Common myeloid progenitor, CD34-positive (primary cell): ENCODE results near the gene DHH.

Experiments used
- CTCF ChIA-PET: fragments of 350-600 bp; sonication (Branson Sonifier 250); formaldehyde crosslinking; loops from one replicate; lab custom pipeline; 2021; ENCODE audit warnings: antibody characterized with exemption; lab: Charles Lee
- POLR2A ChIA-PET: fragments of 350-600 bp; sonication (Branson Sonifier 250); formaldehyde crosslinking; loops from one replicate; lab custom pipeline; 2021; ENCODE audit warnings: antibody characterized with exemption; lab: Charles Lee
- DNase-seq, 3 donors: peaks; one replicate each; pipeline versions ENCODE4 v3.0.0 to v3.0.0-alpha.2; 2013
- H3K27ac ChIP-seq, 2 experiments: 1 replicate in 1 of 2; 2 replicates in 1 of 2; pipeline ENCODE4 v1.7.0; 2013; ENCODE audit warnings: inconsistent platforms in 2 of 2, low read length in 2 of 2, mild to moderate bottlenecking in 2 of 2, low read depth in 1 of 2, moderate library complexity in 1 of 2; ENCODE audit not compliant: severe bottlenecking in 2 of 2, insufficient read depth in 1 of 2, poor library complexity in 1 of 2
- H3K27me3 ChIP-seq, 5 experiments: replicated peaks in 2 of 5; 1 replicate in 3 of 5; 2 replicates in 2 of 5; pipeline versions ENCODE4 v1.6.1 to v1.7.0; 2013; ENCODE audit warnings: low read length in 4 of 5, mild to moderate bottlenecking in 2 of 5, moderate library complexity in 2 of 5, inconsistent platforms in 1 of 5; ENCODE audit not compliant: insufficient read depth in 5 of 5, control insufficient read depth in 4 of 5
- H3K36me3 ChIP-seq, 4 experiments: 1 replicate in 2 of 4; 2 replicates in 2 of 4; pipeline versions ENCODE4 v1.6.1 to v1.7.0; 2013; ENCODE audit warnings: low read length in 3 of 4, control low read depth in 1 of 4, mild to moderate bottlenecking in 1 of 4; ENCODE audit not compliant: control insufficient read depth in 4 of 4, insufficient read depth in 4 of 4
- H3K4me1 ChIP-seq, 4 experiments: 1 replicate in 3 of 4; 2 replicates in 1 of 4; pipeline versions ENCODE4 v1.6.1 to v1.7.1; 2013; ENCODE audit warnings: low read length in 3 of 4, mild to moderate bottlenecking in 3 of 4, control low read depth in 1 of 4, inconsistent platforms in 1 of 4, moderate library complexity in 1 of 4; ENCODE audit not compliant: control insufficient read depth in 4 of 4, insufficient read depth in 4 of 4; ENCODE audit errors: control extremely low read depth in 1 of 4
- H3K4me3 ChIP-seq, 7 experiments: 1 replicate in 4 of 7; 2 replicates in 3 of 7; pipeline versions ENCODE4 v1.5.1 to v1.7.0; 2013; ENCODE audit warnings: mild to moderate bottlenecking in 7 of 7, low read length in 6 of 7, moderate library complexity in 6 of 7, inconsistent platforms in 2 of 7, low read depth in 2 of 7, control low read depth in 1 of 7; ENCODE audit not compliant: insufficient read depth in 4 of 7, control insufficient read depth in 1 of 7; ENCODE audit errors: extremely low read depth in 1 of 7
- H3K9me3 ChIP-seq, 5 experiments: 1 replicate in 4 of 5; 2 replicates in 1 of 5; pipeline versions ENCODE4 v1.6.1 to v1.7.1; 2013; ENCODE audit warnings: low read length in 4 of 5, mild to moderate bottlenecking in 2 of 5, inconsistent platforms in 1 of 5, low read depth in 1 of 5, moderate library complexity in 1 of 5; ENCODE audit not compliant: control insufficient read depth in 4 of 5, insufficient read depth in 2 of 5; ENCODE audit errors: control extremely low read depth in 1 of 5
- WGBS: methylation state at CpG from one replicate; pipeline ENCODE4 v1.1.5; 2013; ENCODE audit not compliant: insufficient coverage; 5-methylcytosine and 5-hydroxymethylcytosine counted together

DHH gene

GRCh38 chr12:49133590-49133989, 39.0 kb upstream of the DHH start:
- Histone ChIP-seq H3K4me1 (peaks cover 8 to 41% (median 33%) of the 10 kb centered on the region in 4 experiments), H3K9me3 (no peaks in the 10 kb centered on the region), H3K27me3 (no peaks in the 10 kb centered on the region), H3K4me3 (peak overlapping the region in 1 of 7 experiments; percentile 80), H3K27ac (no peak overlapping the region), H3K36me3 (peaks cover 0 to 20% (median 7%) of the 10 kb centered on the region in 4 experiments)
- no peak for DNase-seq
- 98% methylated on average over 10 of the region's 10 CpGs for WGBS
- ChIA-PET POLR2A (interaction anchor here (0.7 to 1.0 kb wide), 3 partner anchors 55 to 104 kb away, joined by 3 to 4 read pairs (median 3); partner anchors contain the start of gene TUBA1A), CTCF (interaction anchor here (0.7 to 4.5 kb wide), 3 partner anchors 14 to 160 kb away, joined by 3 to 36 read pairs (median 3); no protein-coding TSS in a partner anchor)

GRCh38 chr12:49133014-49133413, 38.4 kb upstream of the DHH start:
- Histone ChIP-seq H3K9me3 (no peaks in the 10 kb centered on the region), H3K4me1 (peaks cover 8 to 40% (median 33%) of the 10 kb centered on the region in 4 experiments), H3K27me3 (no peaks in the 10 kb centered on the region), H3K4me3 (peak overlapping the region in 2 of 7 experiments; percentile 79 to 80), H3K27ac (peak overlapping the region in 1 of 2 experiments; percentile 81), H3K36me3 (peaks cover 0 to 21% (median 8%) of the 10 kb centered on the region in 4 experiments)
- 94% methylated on average over 2 of the region's 5 CpGs for WGBS
- CTCF ChIA-PET: interaction anchor here (0.7 to 4.5 kb wide), 3 partner anchors 12 to 160 kb away, joined by 3 to 36 read pairs (median 21); no protein-coding TSS in a partner anchor
- no peak for DNase-seq
- POLR2A ChIA-PET: interaction anchor here (0.7 to 2.7 kb wide), 5 partner anchors 55 to 1977 kb away, joined by 3 to 31 read pairs (median 3); partner anchors contain the start of gene TUBA1A

- POLR2A ChIA-PET: interaction anchor here (0.7 to 2.9 kb wide), 7 partner anchors 22 to 174 kb away, joined by 4 to 31 read pairs (median 7); partner anchors contain the start of genes ARF3, KMT2D, LMBR1L and TUBA1A
- Histone ChIP-seq H3K9me3 (no peaks in the 10 kb centered on the region), H3K4me1 (peaks cover 8 to 40% (median 33%) of the 10 kb centered on the region in 4 experiments), H3K36me3 (peaks cover 6 to 30% (median 16%) of the 10 kb centered on the region in 4 experiments), H3K27ac (peak overlapping the region; percentile 52 to 81), H3K27me3 (no peaks in the 10 kb centered on the region), H3K4me3 (peak overlapping the region; percentile 39 to 80 (median 61))
- peak in 1 of 3 donors; percentile 30 for DNase-seq
- CTCF ChIA-PET: interaction anchor here (0.7 to 4.5 kb wide), 9 partner anchors 10 to 102 kb away, joined by 3 to 36 read pairs (median 21); partner anchors contain the start of genes DHH and LMBR1L
- WGBS: 3% methylated on average over 5 of the region's 9 CpGs
Measured at GRCh38 chr12:49131894-49132461, 37.4 kb upstream of the DHH start.

GRCh38 chr12:49131051-49131893, 36.7 kb upstream of the DHH start, which contains the start of gene TUBA1B:
Gene TUBA1B (minus strand): TSS chr12:49131395. CDS start chr12:49131300, 95 bp downstream.
- POLR2A ChIA-PET: interaction anchor here (0.6 to 2.9 kb wide), 22 partner anchors 9 to 949 kb away, joined by 3 to 31 read pairs (median 4); partner anchors contain the start of genes ARF3, DHH, KMT2D and LMBR1L
- Histone ChIP-seq H3K4me3 (peak within 1 kb of the TSS; percentile 57 to 100 (median 89)), H3K4me1 (peaks cover 8 to 40% (median 33%) of the 10 kb centered on the region in 4 experiments), H3K27me3 (no peaks in the 10 kb centered on the region), H3K9me3 (no peaks in the 10 kb centered on the region), H3K27ac (peak within 1 kb of the TSS; percentile 79 to 91), H3K36me3 (peaks cover 8 to 32% (median 18%) of the 10 kb centered on the region in 4 experiments)
- CTCF ChIA-PET: interaction anchor here (0.7 to 4.5 kb wide), 20 partner anchors 10 to 103 kb away, joined by 3 to 36 read pairs (median 6); partner anchors contain the start of genes DHH and LMBR1L
- DNase-seq: peak; percentile 89 to 95 (median 94)
- under 1% methylated on average over 59 of the region's 79 CpGs for WGBS

- WGBS: under 1% methylated on average over 66 of the region's 66 CpGs
- peaks cover 8 to 40% (median 33%) of the 10 kb centered on the region in 4 experiments for H3K4me1 ChIP-seq
- H3K27ac ChIP-seq: peak overlapping the region; percentile 79 to 91
- ChIA-PET CTCF (interaction anchor here (0.6 to 4.5 kb wide), 31 partner anchors 10 to 153 kb away, joined by 3 to 36 read pairs (median 4); partner anchors contain the start of genes DHH, LMBR1L and WNT1), POLR2A (interaction anchor here (0.6 to 2.9 kb wide), 18 partner anchors 10 to 950 kb away, joined by 3 to 31 read pairs (median 4); partner anchors contain the start of genes DHH, LMBR1L, RHEBL1 and TUBA1A)
- no peaks in the 10 kb centered on the region for H3K27me3 ChIP-seq
- no peaks in the 10 kb centered on the region for H3K9me3 ChIP-seq
- DNase-seq: peak; percentile 88 to 94 (median 93)
- H3K4me3 ChIP-seq: peak overlapping the region; percentile 57 to 100 (median 89)
- H3K36me3 ChIP-seq: peaks cover 8 to 32% (median 18%) of the 10 kb centered on the region in 4 experiments
Measured at GRCh38 chr12:49130151-49131050, 35.8 kb upstream of the DHH start.
